HG03565 (cell line): ENCODE data around the gene TMEM169.
A peak's percentile ranks its signal among the peaks of the same experiment; 100 is the strongest.
"Not testable (repeated sequence)": the region's sequence is repeated elsewhere in the genome, so short reads cannot be mapped to it uniquely, and the experiment has no call there.

Experiments used
- ATAC-seq: cut with Tn5 transposase; IDR thresholded peaks from one replicate; pipeline ENCODE4 v1.9.1; 2021; ENCODE audit warnings: mild to moderate bottlenecking, moderate library complexity; ENCODE audit not compliant: unreplicated experiment

TMEM169 gene

GRCh38 chr2:216070195-216070594, 11.5 kb upstream of the TMEM169 start:
- ATAC-seq: no peak

GRCh38 chr2:216071111-216071851, 10.4 kb upstream of the TMEM169 start:
- no peak for ATAC-seq

- no peak for ATAC-seq
Observed at GRCh38 chr2:216072473-216072872, 9.2 kb upstream of the TMEM169 start.

- no peak for ATAC-seq
Observed at GRCh38 chr2:216073773-216074172, 7.9 kb upstream of the TMEM169 start.

GRCh38 chr2:216074380-216074779, 7.3 kb upstream of the TMEM169 start:
- ATAC-seq: no peak

- no peak for ATAC-seq
Observed at GRCh38 chr2:216074794-216075193, 6.9 kb upstream of the TMEM169 start.

GRCh38 chr2:216075510-216076485, 5.9 kb upstream of the TMEM169 start:
- ATAC-seq: no peak

- ATAC-seq: no peak
Observed at GRCh38 chr2:216078776-216079175, 2.9 kb upstream of the TMEM169 start.

- not testable (repeated sequence) for ATAC-seq
Observed at GRCh38 chr2:216080048-216080447, 1.7 kb upstream of the TMEM169 start.

GRCh38 chr2:216081012-216081411, 707 bp upstream of the TMEM169 start:
- no peak for ATAC-seq

- no peak for ATAC-seq
Observed at GRCh38 chr2:216082117-216082711, 495 bp downstream of the TMEM169 start.

- no peak for ATAC-seq
Observed at GRCh38 chr2:216082805-216083204, 1.1 kb downstream of the TMEM169 start.

- no peak for ATAC-seq
Observed at GRCh38 chr2:216083464-216084281, 2.0 kb downstream of the TMEM169 start.

GRCh38 chr2:216084547-216084946, 2.8 kb downstream of the TMEM169 start:
- ATAC-seq: no peak

GRCh38 chr2:216086207-216086893, 4.6 kb downstream of the TMEM169 start:
- ATAC-seq: no peak

GRCh38 chr2:216090369-216090786, 8.7 kb downstream of the TMEM169 start:
- ATAC-seq: peak; percentile 74

- ATAC-seq: no peak
Observed at GRCh38 chr2:216092646-216093045, 10.9 kb downstream of the TMEM169 start.

GRCh38 chr2:216094701-216095100, 13.0 kb downstream of the TMEM169 start:
- ATAC-seq: no peak

GRCh38 chr2:216098421-216099334, 17.0 kb downstream of the TMEM169 start:
- ATAC-seq: no peak
